Endothelial cell of umbilical vein (primary cell): ENCODE data around the gene CNKSR3. TPM values are rescaled to one million over a fixed set of nuclear protein-coding genes. Genes with fewer than 3 reads are reported as not detected.

Experiments used
- BruUV-seq: library from RNA; stranded (reverse); fragments of 400-500 nt; replicated peaks from 2 replicates; lab custom pipeline; 2021; lab: Mats Ljungman, UMichigan
- CTCF ChIA-PET: fragments of 300-600, 350-600 bp; sonication (Branson Sonifier 250); formaldehyde crosslinking; loops from one replicate; lab custom pipeline; 2021; ENCODE audit warnings: antibody characterized with exemption, inconsistent platforms; lab: Charles Lee
- POLR2A ChIA-PET: fragments of 300-600, 350-600 bp; sonication (Branson Sonifier 250); formaldehyde crosslinking; loops from one replicate; lab custom pipeline; 2021; ENCODE audit warnings: antibody characterized with exemption, inconsistent platforms; lab: Charles Lee
- DNase-seq: peaks from one replicate; pipeline ENCODE4 v3.0.0-alpha.2; 2011; ENCODE audit warnings: low read depth, low spot score
- FAIRE-seq: peaks from 2 replicates; lab custom pipeline; 2011; peaks lifted over from hg19 to GRCh38; lab: Jason Lieb, UNC
- H2AFZ ChIP-seq: 2 replicates; pipeline ENCODE4 v1.6.0; 2012; ENCODE audit warnings: low read depth, low read length, control low read depth, inconsistent platforms
- H3K27ac ChIP-seq: 2 replicates; pipeline ENCODE4 v1.5.1; 2011; ENCODE audit warnings: low read depth, mild to moderate bottlenecking, control low read depth, low read length, moderate library complexity; ENCODE audit not compliant: insufficient read depth
- H3K27me3 ChIP-seq, 2 experiments: 2 replicates each; pipeline versions ENCODE4 v1.6.0 to v1.6.1; 2011; ENCODE audit warnings: low read length in 2 of 2, mixed read lengths in 1 of 2; ENCODE audit not compliant: control insufficient read depth in 2 of 2, insufficient read depth in 2 of 2
- H3K36me3 ChIP-seq, 2 experiments: 2 replicates in 1 of 2; 3 replicates in 1 of 2; pipeline ENCODE4 v1.5.1; 2011; ENCODE audit warnings: low read length in 2 of 2, mild to moderate bottlenecking in 1 of 2, moderate library complexity in 1 of 2; ENCODE audit not compliant: control insufficient read depth in 2 of 2, insufficient read depth in 2 of 2; ENCODE audit errors: extremely low read depth in 1 of 2
- H3K4me1 ChIP-seq: 3 replicates; pipeline ENCODE4 v1.5.1; 2011; ENCODE audit warnings: mild to moderate bottlenecking, low read length; ENCODE audit not compliant: control insufficient read depth, insufficient read depth; ENCODE audit errors: extremely low read depth
- H3K4me2 ChIP-seq: 2 replicates; pipeline ENCODE4 v1.6.1; 2011; ENCODE audit warnings: low read length, control low read depth, mixed read lengths; ENCODE audit not compliant: insufficient read depth
- H3K4me3 ChIP-seq, 3 experiments: fragments of 200-600 bp in 1 of 3; sonication (generic), shearing (Covaris generic) in 1 of 3; replicated peaks in 1 of 3; 2 replicates each; pipeline ENCODE4 v1.5.1; 2011 to 2016; ENCODE audit warnings: control low read depth in 3 of 3, low read length in 3 of 3, mild to moderate bottlenecking in 2 of 3, inconsistent platforms in 1 of 3, low read depth in 1 of 3, moderate library complexity in 1 of 3; ENCODE audit not compliant: insufficient read depth in 1 of 3
- H3K79me2 ChIP-seq: 2 replicates; pipeline ENCODE4 v1.6.0; 2012; ENCODE audit warnings: low read length, inconsistent platforms; ENCODE audit not compliant: control insufficient read depth, insufficient read depth
- H3K9ac ChIP-seq: replicated peaks from 2 replicates; pipeline ENCODE3; 2011; ENCODE audit warnings: low read length, control low read depth; ENCODE audit not compliant: insufficient read depth; ENCODE audit errors: extremely low read depth
- H3K9me1 ChIP-seq: replicated peaks from 3 replicates; pipeline ENCODE4 v1.6.0; 2011; ENCODE audit warnings: mild to moderate bottlenecking, low read length; ENCODE audit not compliant: control insufficient read depth, insufficient read depth; ENCODE audit errors: extremely low read depth
- H3K9me3 ChIP-seq: replicated peaks from 2 replicates; pipeline ENCODE4 v1.5.1; 2012; ENCODE audit warnings: low read length, inconsistent platforms; ENCODE audit not compliant: control insufficient read depth, insufficient read depth
- H4K20me1 ChIP-seq: replicated peaks from 2 replicates; pipeline ENCODE3; 2011; ENCODE audit warnings: mild to moderate bottlenecking, low read length; ENCODE audit not compliant: control insufficient read depth, insufficient read depth; ENCODE audit errors: extremely low read depth
- EZH2 ChIP-seq: IDR thresholded peaks from 2 replicates; pipeline ENCODE4 v1.6.1; 2012; ENCODE audit warnings: borderline replicate concordance, low read depth, mild to moderate bottlenecking, moderate library complexity, low read length, inconsistent platforms; ENCODE audit not compliant: severe bottlenecking
- FOS ChIP-seq: IDR thresholded peaks from 2 replicates; pipeline ENCODE4 v1.6.1; 2011; ENCODE audit warnings: mild to moderate bottlenecking, low read length, moderate library complexity, borderline replicate concordance; ENCODE audit not compliant: insufficient read depth
- GATA2 ChIP-seq: IDR thresholded peaks from 2 replicates; pipeline ENCODE4 v1.7.0; 2011; ENCODE audit warnings: low read depth, mild to moderate bottlenecking, moderate library complexity, mixed read lengths, low read length; ENCODE audit not compliant: insufficient read length, insufficient read depth
- JUN ChIP-seq: IDR thresholded peaks from 2 replicates; pipeline ENCODE4 v1.6.1; 2011; ENCODE audit warnings: borderline replicate concordance, low read depth; ENCODE audit not compliant: insufficient read length, insufficient read depth
- MYC ChIP-seq: IDR thresholded peaks from one replicate; pipeline ENCODE4 v1.6.1; 2011; ENCODE audit warnings: mild to moderate bottlenecking, low read depth, low read length
- POLR2A ChIP-seq: IDR thresholded peaks from 2 replicates; pipeline ENCODE4 v1.6.1; 2012; ENCODE audit warnings: low read depth, mild to moderate bottlenecking, control low read depth, low read length
- POLR2AphosphoS5 ChIP-seq: IDR thresholded peaks from 2 replicates; pipeline ENCODE4 v1.6.1; 2012; ENCODE audit warnings: low read depth, mild to moderate bottlenecking, control low read depth, low read length, moderate library complexity; ENCODE audit not compliant: insufficient read depth
- dilution Hi-C: fragments of 300-500 bp; cut with MboI; formaldehyde crosslinking; loops from one replicate; pipeline ENCODE4 v1.15.0; 2019; ENCODE audit warnings: low sequenced_read_pairs; ENCODE audit not compliant: extremely low pct_ligation_motif_present
- intact Hi-C: fragments of 100-400 bp; cut with micrococcal nuclease; formaldehyde crosslinking; loops from one replicate; pipeline ENCODE4 v1.10.0; 2022
- polyA plus RNA-seq, 4 experiments: library from polyadenylated mRNA; depleted of rRNA in 3 of 4; stranded (reverse) in 3 of 4; unstranded in 1 of 4; fragments of >200 nt; gene quantifications; 2 replicates each; pipeline versions ENCODE4 v1.2.1 to v1.2.3, GENCODE V29; 2011 to 2012; ENCODE audit warnings: missing spikeins in 1 of 4
- total RNA-seq: library from RNA; stranded (reverse); gene quantifications from 2 replicates; pipeline ENCODE4 v1.2.3, GENCODE V29; 2021
- TF ChIP-seq, protein P1 (sequence below): IDR thresholded peaks from 2 replicates; pipeline ENCODE4 v1.6.1; 2011; ENCODE audit not compliant: insufficient read depth, insufficient read length
- TF ChIP-seq, protein P2 (sequence below), 2 donors: IDR thresholded peaks; 1 replicate in 1 of 2; 2 replicates in 1 of 2; pipeline ENCODE4 v1.5.1; 2011; ENCODE audit warnings: low read length in 2 of 2, mild to moderate bottlenecking in 2 of 2, moderate library complexity in 2 of 2, control low read depth in 1 of 2, inconsistent platforms in 1 of 2, low read depth in 1 of 2; ENCODE audit not compliant: insufficient read depth in 1 of 2; ENCODE audit errors: extremely low read depth in 1 of 2

CNKSR3 gene
- total and polyA plus RNA-seq, 2 donors (not counting 3 experiments of a cell fraction or from before 2014, with no cell fraction given) = 2.3 to 15.6 TPM

DNA sequence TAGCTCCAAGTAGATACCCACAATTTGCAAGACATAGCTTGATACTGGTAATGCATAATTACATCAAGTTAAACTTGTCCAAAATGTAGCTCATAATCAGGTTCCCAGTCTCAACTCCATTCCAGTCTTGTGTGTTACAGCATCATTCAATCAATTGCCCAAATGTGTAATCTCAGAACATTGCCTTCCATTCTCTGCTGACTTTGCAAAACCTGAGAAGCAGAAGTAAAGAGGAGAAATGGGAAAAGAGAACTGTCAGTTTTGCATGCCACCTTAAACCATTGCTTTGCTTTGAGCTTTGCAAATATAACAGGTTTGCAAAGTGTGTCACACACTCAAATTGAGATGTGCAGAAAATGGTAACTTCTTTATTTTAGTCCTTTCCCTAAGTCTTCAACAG, 40.3 kb upstream of the CNKSR3 start:
- dilution Hi-C loops = no loop called here
- Histone ChIP-seq H3K36me3 (no peaks in the 10 kb centered on the region), H3K9me3 (no peaks in the 10 kb centered on the region), H3K79me2 (no peaks in the 10 kb centered on the region), H3K4me1 (peaks cover 8% of the 10 kb centered on the region), H3K9ac (no peak overlapping the region), H2AFZ (no peak overlapping the region), H3K27ac (no peak overlapping the region), H4K20me1 (no peaks in the 10 kb centered on the region), H3K9me1 (no peaks in the 10 kb centered on the region), H3K4me3 (no peak overlapping the region), H3K4me2 (no peak overlapping the region), H3K27me3 (no peaks in the 10 kb centered on the region)
- FAIRE-seq = peak; percentile 38
- DNase-seq = no peak
- ChIA-PET CTCF (interaction anchor here (1.7 kb wide), 1 partner anchor 111 kb away, joined by 6 read pairs; no protein-coding TSS in a partner anchor), POLR2A (no interaction called here)
- intact Hi-C loops = no loop called here
- BruUV-seq = no TSS peak
- TF ChIP-seq FOS (no peak), MYC (no peak), JUN (no peak), GATA2 (no peak), POLR2A (no peak), POLR2AphosphoS5 (no peak), EZH2 (no peak)
- TF ChIP-seq, protein P1, sequence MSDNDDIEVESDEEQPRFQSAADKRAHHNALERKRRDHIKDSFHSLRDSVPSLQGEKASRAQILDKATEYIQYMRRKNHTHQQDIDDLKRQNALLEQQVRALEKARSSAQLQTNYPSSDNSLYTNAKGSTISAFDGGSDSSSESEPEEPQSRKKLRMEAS = no peak
- TF ChIP-seq, protein P2, sequence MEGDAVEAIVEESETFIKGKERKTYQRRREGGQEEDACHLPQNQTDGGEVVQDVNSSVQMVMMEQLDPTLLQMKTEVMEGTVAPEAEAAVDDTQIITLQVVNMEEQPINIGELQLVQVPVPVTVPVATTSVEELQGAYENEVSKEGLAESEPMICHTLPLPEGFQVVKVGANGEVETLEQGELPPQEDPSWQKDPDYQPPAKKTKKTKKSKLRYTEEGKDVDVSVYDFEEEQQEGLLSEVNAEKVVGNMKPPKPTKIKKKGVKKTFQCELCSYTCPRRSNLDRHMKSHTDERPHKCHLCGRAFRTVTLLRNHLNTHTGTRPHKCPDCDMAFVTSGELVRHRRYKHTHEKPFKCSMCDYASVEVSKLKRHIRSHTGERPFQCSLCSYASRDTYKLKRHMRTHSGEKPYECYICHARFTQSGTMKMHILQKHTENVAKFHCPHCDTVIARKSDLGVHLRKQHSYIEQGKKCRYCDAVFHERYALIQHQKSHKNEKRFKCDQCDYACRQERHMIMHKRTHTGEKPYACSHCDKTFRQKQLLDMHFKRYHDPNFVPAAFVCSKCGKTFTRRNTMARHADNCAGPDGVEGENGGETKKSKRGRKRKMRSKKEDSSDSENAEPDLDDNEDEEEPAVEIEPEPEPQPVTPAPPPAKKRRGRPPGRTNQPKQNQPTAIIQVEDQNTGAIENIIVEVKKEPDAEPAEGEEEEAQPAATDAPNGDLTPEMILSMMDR (IDR thresholded peaks at IDR 0.05; ENCODE audit: extremely low read depth in 1 of 2, insufficient read depth in 1 of 2, low read depth in 1 of 2, low read length in 2 of 2) = no peak
